GM12878 (cell line): Measurements from ENCODE around the gene SPINDOC. TPM values are rescaled to one million over a fixed set of nuclear protein-coding genes. Genes with fewer than 3 reads are reported as not detected.

Source experiments
- ASH2L ChIP-seq: fragments of 300-600, 200-600 bp; sonication (generic); IDR thresholded peaks from 2 replicates; pipeline ENCODE4 v1.6.1; 2017; ENCODE audit warnings: low read depth, mild to moderate bottlenecking, borderline replicate concordance
- ATF3 ChIP-seq: IDR thresholded peaks from 2 replicates; pipeline ENCODE4 v1.6.1; 2011; ENCODE audit warnings: low read depth, mild to moderate bottlenecking, low read length, moderate library complexity, borderline replicate concordance; ENCODE audit errors: extremely low read depth
- EED ChIP-seq: sonication (generic); IDR thresholded peaks from 2 replicates; pipeline ENCODE4 v1.6.1; 2016; ENCODE audit warnings: antibody characterized with exemption, low read depth
- IKZF2 ChIP-seq, 2 experiments: fragments of 450-650 bp; IDR thresholded peaks; 2 replicates each; pipeline ENCODE4 v1.6.1; 2017; ENCODE audit warnings: mild to moderate bottlenecking in 2 of 2, moderate library complexity in 2 of 2
- LARP7 ChIP-seq: fragments of 450-650 bp; IDR thresholded peaks from 2 replicates; pipeline ENCODE4 v1.6.1; 2017; ENCODE audit warnings: mild to moderate bottlenecking
- MYB ChIP-seq: fragments of 150-350 bp; IDR thresholded peaks from 2 replicates; pipeline ENCODE4 v1.6.1; 2014; ENCODE audit warnings: mild to moderate bottlenecking, low read depth, low read length, borderline replicate concordance
- POLR2A ChIP-seq: IDR thresholded peaks from 2 replicates; pipeline ENCODE4 v1.6.1; 2011; ENCODE audit warnings: low read depth, mild to moderate bottlenecking, low read length
- RB1 ChIP-seq: fragments of 450-650 bp; formaldehyde crosslinking; IDR thresholded peaks from 2 replicates; pipeline ENCODE4 v1.6.1; 2017; ENCODE audit warnings: mild to moderate bottlenecking, borderline replicate concordance
- REST ChIP-seq: IDR thresholded peaks from 2 replicates; pipeline ENCODE4 v1.6.1; 2012; ENCODE audit warnings: mild to moderate bottlenecking, low read depth, low read length
- RFX5 ChIP-seq: IDR thresholded peaks from 2 replicates; pipeline ENCODE4 v1.6.1; 2011; ENCODE audit warnings: low read depth, low read length, improper control_type of control experiment
- SIX5 ChIP-seq: IDR thresholded peaks from 2 replicates; pipeline ENCODE4 v1.6.1; 2011; ENCODE audit warnings: mild to moderate bottlenecking, low read depth, low read length, moderate library complexity; ENCODE audit not compliant: severe bottlenecking
- SPI1 ChIP-seq: IDR thresholded peaks from 2 replicates; pipeline ENCODE4 v1.6.1; 2011; ENCODE audit warnings: low read depth, mild to moderate bottlenecking, low read length, moderate library complexity, borderline replicate concordance; ENCODE audit not compliant: insufficient read depth
- TCF3 ChIP-seq: IDR thresholded peaks from 2 replicates; pipeline ENCODE4 v1.6.1; 2012; ENCODE audit warnings: low read depth, mild to moderate bottlenecking, low read length, borderline replicate concordance; ENCODE audit not compliant: insufficient read depth
- YY1 ChIP-seq: IDR thresholded peaks from 2 replicates; pipeline ENCODE4 v1.6.1; 2011; ENCODE audit warnings: low read depth, mild to moderate bottlenecking, low read length
- ZNF24 ChIP-seq: fragments of 450-650 bp; IDR thresholded peaks from 2 replicates; pipeline ENCODE4 v1.6.1; 2017; ENCODE audit warnings: antibody characterized with exemption, mild to moderate bottlenecking
- ZNF384 ChIP-seq: IDR thresholded peaks from 2 replicates; pipeline ENCODE4 v1.6.1; 2012; ENCODE audit warnings: low read depth, mild to moderate bottlenecking, low read length, improper control_type of control experiment, borderline replicate concordance
- ZNF687 ChIP-seq: fragments of 450-650 bp; IDR thresholded peaks from 2 replicates; pipeline ENCODE4 v1.6.1; 2017; ENCODE audit warnings: mild to moderate bottlenecking, moderate library complexity
- polyA plus RNA-seq, 11 experiments: library from polyadenylated mRNA; depleted of rRNA in 4 of 11; unstranded in 6 of 11; stranded (reverse) in 5 of 11; fragments of >200 nt; fragmentation: Nextera tagmentation in 4 of 11; fragmentation: Illumina TruSeq in 1 of 11; extraction: Ambion mirVana in 4 of 11; extraction: Trizol in 1 of 11; gene quantifications; 1 replicate in 1 of 11; 2 replicates in 10 of 11; pipeline versions ENCODE4 v1.2.1 to v1.2.3, GENCODE V29; 2011 to 2016; ENCODE audit warnings: inconsistent platforms in 2 of 11, missing spikeins in 2 of 11, low read depth in 1 of 11
- total RNA-seq, 4 experiments: library from RNA; depleted of rRNA in 3 of 4; stranded (reverse); fragments of >200 nt in 3 of 4; fragmentation: Illumina TruSeq in 1 of 4; extraction: Trizol in 1 of 4; gene quantifications; 2 replicates each; pipeline versions ENCODE4 v1.2.1 to v1.2.3, GENCODE V29; 2013 to 2021
- TF ChIP-seq, protein P1 (sequence below): fragments of 450-650 bp; IDR thresholded peaks from 2 replicates; pipeline ENCODE4 v1.6.1; 2018; ENCODE audit warnings: borderline replicate concordance, mild to moderate bottlenecking; ENCODE audit not compliant: partially characterized antibody

SPINDOC gene
- total and polyA plus RNA-seq, 10 of the 15 experiments (the other 5 are each of a cell fraction or from before 2014, with no cell fraction given): 0.88 to 38.2 (median 16.9) TPM

- TF ChIP-seq MYB: no peak
- no peak for TF ChIP-seq SPI1
- peak; percentile 100 for TF ChIP-seq LARP7
- no peak for TF ChIP-seq SIX5
- TF ChIP-seq, protein P1, sequence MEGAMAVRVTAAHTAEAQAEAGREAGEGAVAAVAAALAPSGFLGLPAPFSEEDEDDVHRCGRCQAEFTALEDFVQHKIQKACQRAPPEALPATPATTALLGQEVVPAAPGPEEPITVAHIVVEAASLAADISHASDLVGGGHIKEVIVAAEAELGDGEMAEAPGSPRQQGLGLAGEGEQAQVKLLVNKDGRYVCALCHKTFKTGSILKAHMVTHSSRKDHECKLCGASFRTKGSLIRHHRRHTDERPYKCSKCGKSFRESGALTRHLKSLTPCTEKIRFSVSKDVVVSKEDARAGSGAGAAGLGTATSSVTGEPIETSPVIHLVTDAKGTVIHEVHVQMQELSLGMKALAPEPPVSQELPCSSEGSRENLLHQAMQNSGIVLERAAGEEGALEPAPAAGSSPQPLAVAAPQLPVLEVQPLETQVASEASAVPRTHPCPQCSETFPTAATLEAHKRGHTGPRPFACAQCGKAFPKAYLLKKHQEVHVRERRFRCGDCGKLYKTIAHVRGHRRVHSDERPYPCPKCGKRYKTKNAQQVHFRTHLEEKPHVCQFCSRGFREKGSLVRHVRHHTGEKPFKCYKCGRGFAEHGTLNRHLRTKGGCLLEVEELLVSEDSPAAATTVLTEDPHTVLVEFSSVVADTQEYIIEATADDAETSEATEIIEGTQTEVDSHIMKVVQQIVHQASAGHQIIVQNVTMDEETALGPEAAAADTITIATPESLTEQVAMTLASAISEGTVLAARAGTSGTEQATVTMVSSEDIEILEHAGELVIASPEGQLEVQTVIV: peak; percentile 35
- TF ChIP-seq RFX5: no peak
- 0 out of 2 replicates have a peak, but pooled peaks have one; percentile 32 for TF ChIP-seq ZNF24
- no peak for TF ChIP-seq ATF3
- no peak for TF ChIP-seq REST
- TF ChIP-seq TCF3: no peak
- TF ChIP-seq EED: no peak
- TF ChIP-seq ZNF687: 0 out of 2 replicates have a peak, but pooled peaks have one; percentile 38
- TF ChIP-seq YY1: peak; percentile 96
- TF ChIP-seq RB1: peak; percentile 59; the same call in 1 of the 2 replicates
- TF ChIP-seq ASH2L: peak; percentile 64; the same call in 1 of the 2 replicates
- no peak for TF ChIP-seq ZNF384
- no peak for TF ChIP-seq IKZF2 (IDR thresholded peaks at IDR 0.05)
- TF ChIP-seq POLR2A: peak; percentile 75
Measured at GRCh38 chr11:63838678-63839507, 25.6 kb downstream of the SPINDOC start, which contains the start of gene MARK2 (continued).
